ENCODE data around the gene CELF5.

DNA sequence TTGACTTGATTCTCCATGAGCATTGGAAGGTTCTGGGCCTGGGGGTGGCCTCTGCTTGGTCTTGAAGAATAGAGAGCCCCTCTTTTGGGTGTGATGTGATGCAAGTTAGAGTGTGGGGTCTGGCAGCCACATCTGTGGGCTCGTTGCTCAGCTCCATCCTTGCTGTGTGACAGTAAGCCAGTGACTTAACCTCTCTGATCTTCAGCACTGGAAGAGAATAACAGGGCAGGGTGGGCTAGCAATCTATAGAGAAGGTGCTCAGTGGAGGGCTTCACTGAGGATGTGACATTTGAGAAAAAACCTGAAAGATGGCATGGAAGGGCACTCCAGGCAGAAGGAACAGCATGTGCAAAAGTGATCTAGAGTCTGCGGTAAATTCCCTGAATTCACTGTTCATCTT, 28.2 kb downstream of the CELF5 start:
- TF ChIP-seq EZH2 (IDR thresholded peaks at IDR 0.05; ENCODE audit: insufficient read depth, poor library complexity, severe bottlenecking), result no peak
- TF ChIP-seq EZH2phosphoT487 (IDR thresholded peaks at IDR 0.05; ENCODE audit: insufficient read depth, low read depth), result no peak

Data from GM23248 (cell line).